NCI-H146 treated with DMSO at 0.1 percent for 48 hours (cell line): ENCODE data around the gene BCL10.

ENCODE experiments used
- DNase-seq: peaks from one replicate; lab custom pipeline; 2025; ENCODE audit not compliant: unreplicated experiment; lab: John Stamatoyannopoulos, UW

BCL10 gene

GRCh38 chr1:85300140-85300539 is 23.7 kb upstream of the BCL10 start:
- DNase-seq, result no peak

- peak; percentile 41 for DNase-seq
Observed at GRCh38 chr1:85297855-85298629, 21.6 kb upstream of the BCL10 start.

- no peak for DNase-seq
Observed at GRCh38 chr1:85297538-85297854, 21.1 kb upstream of the BCL10 start.

GRCh38 chr1:85296980-85297379 is 20.5 kb upstream of the BCL10 start:
- no peak for DNase-seq

- DNase-seq, result no peak
Observed at GRCh38 chr1:85295654-85296053, 19.2 kb upstream of the BCL10 start.

GRCh38 chr1:85295006-85295431 is 18.6 kb upstream of the BCL10 start:
- DNase-seq, result no peak

GRCh38 chr1:85290826-85291225 is 14.4 kb upstream of the BCL10 start:
- DNase-seq, result no peak

GRCh38 chr1:85289848-85290335 is 13.5 kb upstream of the BCL10 start:
- DNase-seq, result no peak

GRCh38 chr1:85289207-85289847 is 12.9 kb upstream of the BCL10 start:
- no peak for DNase-seq

- no peak for DNase-seq
Observed at GRCh38 chr1:85284202-85284601, 7.8 kb upstream of the BCL10 start.

GRCh38 chr1:85283475-85284199 is 7.2 kb upstream of the BCL10 start:
- DNase-seq, result no peak

GRCh38 chr1:85282424-85282823 is 6.0 kb upstream of the BCL10 start:
- DNase-seq, result no peak

- no peak for DNase-seq
Observed at GRCh38 chr1:85280636-85281035, 4.2 kb upstream of the BCL10 start.

- no peak for DNase-seq
Observed at GRCh38 chr1:85279458-85280080, 3.1 kb upstream of the BCL10 start.

GRCh38 chr1:85278853-85279314 is 2.5 kb upstream of the BCL10 start:
- DNase-seq, result no peak

- DNase-seq, result no peak
Observed at GRCh38 chr1:85277802-85278201, 1.4 kb upstream of the BCL10 start.

GRCh38 chr1:85276978-85277639 is 677 bp upstream of the BCL10 start:
- DNase-seq, result no peak

- no peak for DNase-seq
Observed at GRCh38 chr1:85275701-85276214, 674 bp downstream of the BCL10 start.

GRCh38 chr1:85274969-85275453 is 1.4 kb downstream of the BCL10 start:
- no peak for DNase-seq

- no peak for DNase-seq
Observed at GRCh38 chr1:85273397-85273796, 3.0 kb downstream of the BCL10 start.
